Neural cell (in vitro differentiated cells): ENCODE data around the gene IL19. TPM values are rescaled to one million over a fixed set of nuclear protein-coding genes. Genes with fewer than 3 reads are reported as not detected.

ENCODE experiments used
- H2AFZ ChIP-seq: fragments of 200-600, 300-800 bp; sonication (generic), shearing (Covaris generic); 2 replicates; pipeline ENCODE4 v1.6.0; 2014; ENCODE audit warnings: low read depth, mild to moderate bottlenecking, antibody characterized with exemption, low read length, moderate library complexity
- H3F3A ChIP-seq: fragments of 200-600 bp; shearing (Covaris generic); 2 replicates; pipeline ENCODE4 v1.6.1; 2016; ENCODE audit warnings: mild to moderate bottlenecking, moderate library complexity, mixed read lengths, antibody characterized with exemption, low read length; ENCODE audit not compliant: insufficient read depth, poor library complexity, severe bottlenecking
- H3K27ac ChIP-seq: fragments of 200-600, 300-800 bp; sonication (generic), shearing (Covaris generic); 2 replicates; pipeline ENCODE4 v1.5.1; 2014; ENCODE audit warnings: mild to moderate bottlenecking, low read length, moderate library complexity
- H3K27me3 ChIP-seq: fragments of 300-800, 200-600 bp; sonication (generic), shearing (Covaris generic); 2 replicates; pipeline ENCODE4 v1.6.0; 2014; ENCODE audit warnings: mild to moderate bottlenecking, low read depth, low read length, moderate library complexity; ENCODE audit not compliant: insufficient read depth
- H3K36me3 ChIP-seq: fragments of 300-800, 200-600 bp; sonication (generic), shearing (Covaris generic); 2 replicates; pipeline ENCODE4 v1.5.1; 2014; ENCODE audit warnings: mild to moderate bottlenecking, antibody characterized with exemption, low read length, moderate library complexity; ENCODE audit not compliant: insufficient read depth
- H3K4me2 ChIP-seq: fragments of 300-800, 200-600 bp; sonication (generic), shearing (Covaris generic); 2 replicates; pipeline ENCODE4 v1.6.0; 2014; ENCODE audit warnings: mild to moderate bottlenecking, low read length
- H3K4me3 ChIP-seq: fragments of 300-800, 200-600 bp; sonication (generic), shearing (Covaris generic); 2 replicates; pipeline ENCODE4 v1.5.1; 2014; ENCODE audit warnings: mild to moderate bottlenecking, low read length, moderate library complexity
- H3K79me2 ChIP-seq: fragments of 200-600 bp; shearing (Covaris generic); replicated peaks from 2 replicates; pipeline ENCODE4 v1.6.0; 2014; ENCODE audit warnings: mild to moderate bottlenecking, low read length, moderate library complexity; ENCODE audit not compliant: insufficient read depth
- H3K9ac ChIP-seq: fragments of 300-800, 200-600 bp; sonication (generic), shearing (Covaris generic); 2 replicates; pipeline ENCODE4 v1.6.1; 2016; ENCODE audit warnings: mild to moderate bottlenecking, low read length, mixed read lengths
- H3K9me2 ChIP-seq: fragments of 200-600 bp; shearing (Covaris generic); 2 replicates; pipeline ENCODE4 v1.6.1; 2016; ENCODE audit warnings: mild to moderate bottlenecking, low read length, mixed read lengths; ENCODE audit not compliant: insufficient read depth
- H3K9me3 ChIP-seq: fragments of 200-600, 300-800 bp; sonication (generic), shearing (Covaris generic); 2 replicates; pipeline ENCODE4 v1.6.1; 2016; ENCODE audit warnings: mild to moderate bottlenecking, mixed run types, low read length, moderate library complexity, mixed read lengths
- H4K20me1 ChIP-seq: fragments of 200-600 bp; shearing (Covaris generic); 2 replicates; pipeline ENCODE4 v1.6.1; 2016; ENCODE audit warnings: mild to moderate bottlenecking, mixed run types; ENCODE audit not compliant: insufficient read depth
- CTCF ChIP-seq: fragments of 450-650 bp; IDR thresholded peaks from 2 replicates; pipeline ENCODE4 v1.5.1; 2014; ENCODE audit warnings: antibody characterized with exemption, mild to moderate bottlenecking, moderate library complexity; ENCODE audit not compliant: poor library complexity, severe bottlenecking
- EP300 ChIP-seq: fragments of 450-650 bp; conservative IDR thresholded peaks from 2 replicates; pipeline ENCODE4 v1.6.1; 2014; ENCODE audit warnings: antibody characterized with exemption, mild to moderate bottlenecking, moderate library complexity; ENCODE audit not compliant: poor library complexity, severe bottlenecking
- EZH2 ChIP-seq: fragments of 200-600, 300-800 bp; shearing (Covaris generic), sonication (generic); IDR thresholded peaks from 2 replicates; pipeline ENCODE4 v1.6.1; 2014; ENCODE audit warnings: antibody characterized with exemption, low read length, borderline replicate concordance, mild to moderate bottlenecking; ENCODE audit not compliant: insufficient read depth, poor library complexity, severe bottlenecking
- MXI1 ChIP-seq: fragments of 450-650 bp; conservative IDR thresholded peaks from 2 replicates; pipeline ENCODE4 v1.6.1; 2014; ENCODE audit warnings: antibody characterized with exemption, mild to moderate bottlenecking; ENCODE audit not compliant: poor library complexity, severe bottlenecking
- POLR2AphosphoS5 ChIP-seq: IDR thresholded peaks from 2 replicates; pipeline ENCODE4 v1.6.1; 2012
- RAD21 ChIP-seq: fragments of 450-650 bp; conservative IDR thresholded peaks from 2 replicates; pipeline ENCODE4 v1.6.1; 2014; ENCODE audit warnings: antibody characterized with exemption, mild to moderate bottlenecking, moderate library complexity
- REST ChIP-seq: IDR thresholded peaks from 2 replicates; pipeline ENCODE4 v1.6.1; 2012; ENCODE audit warnings: borderline replicate concordance
- SMC3 ChIP-seq: fragments of 450-650 bp; conservative IDR thresholded peaks from 2 replicates; pipeline ENCODE4 v1.6.1; 2014; ENCODE audit warnings: antibody characterized with exemption, mild to moderate bottlenecking, moderate library complexity; ENCODE audit not compliant: poor library complexity
- TAF1 ChIP-seq: IDR thresholded peaks from 2 replicates; pipeline ENCODE4 v1.6.1; 2012; ENCODE audit warnings: low read depth
- polyA plus RNA-seq: library from polyadenylated mRNA; depleted of rRNA; stranded (reverse); fragments of >200 nt; gene quantifications from 2 replicates; pipeline ENCODE4 v1.2.3, GENCODE V29; 2014

IL19 gene
- polyA plus RNA-seq, 1 donor from 2014 or later: not detected

- no peaks in the 10 kb centered on the region for H3K9me2 ChIP-seq
- H2AFZ ChIP-seq: no peak overlapping the region
- no peaks in the 10 kb centered on the region for H3K27me3 ChIP-seq
- no peak overlapping the region for H3K4me3 ChIP-seq
- TF ChIP-seq MXI1 (no peak), RAD21 (no peak), REST (no peak), TAF1 (no peak), EZH2 (no peak), CTCF (peak; percentile 14), EP300 (no peak)
- no peak overlapping the region for H3K9ac ChIP-seq
- no peaks in the 10 kb centered on the region for H3K36me3 ChIP-seq
- no peaks in the 10 kb centered on the region for H4K20me1 ChIP-seq
- H3K4me2 ChIP-seq: no peak overlapping the region
- H3F3A ChIP-seq: no peaks in the 10 kb centered on the region
- H3K79me2 ChIP-seq: no peaks in the 10 kb centered on the region
- no peaks in the 10 kb centered on the region for H3K9me3 ChIP-seq
- H3K27ac ChIP-seq: no peak overlapping the region
Observed at GRCh38 chr1:206809504-206810084, 39.0 kb downstream of the IL19 start.

- TF ChIP-seq SMC3 (no peak), EP300 (no peak), TAF1 (no peak), EZH2 (no peak), RAD21 (no peak), POLR2AphosphoS5 (no peak), CTCF (no peak), MXI1 (no peak), REST (no peak)
- no peaks in the 10 kb centered on the region for H3F3A ChIP-seq
- H2AFZ ChIP-seq: no peak overlapping the region
Observed at GRCh38 chr1:206812471-206812870, 41.9 kb downstream of the IL19 start.

More at GRCh38 chr1:206812471-206812870, 41.9 kb downstream of the IL19 start:
- H3K27ac ChIP-seq: no peak overlapping the region
- H3K9me2 ChIP-seq: no peaks in the 10 kb centered on the region
- H3K4me2 ChIP-seq: no peak overlapping the region
- no peak overlapping the region for H3K9ac ChIP-seq
- no peaks in the 10 kb centered on the region for H4K20me1 ChIP-seq
- H3K27me3 ChIP-seq: no peaks in the 10 kb centered on the region
- no peaks in the 10 kb centered on the region for H3K79me2 ChIP-seq
- H3K4me3 ChIP-seq: no peak overlapping the region
- no peaks in the 10 kb centered on the region for H3K9me3 ChIP-seq
- H3K36me3 ChIP-seq: no peaks in the 10 kb centered on the region
